Stimulated activated CD8-positive, alpha-beta memory T cell treated with anti-CD3 and anti-CD28 coated beads, Interleukin-12 subunit alpha, Interleukin-12 subunit beta, amount 100 ng/mL, for 1 hour (primary cell): ENCODE measurements around the gene TRIM45.
"Not testable (repeated sequence)": the region's sequence is repeated elsewhere in the genome, so short reads cannot be mapped to it uniquely, and the experiment has no call there.

Source experiments
- DNase-seq: peaks from one replicate; pipeline ENCODE4 v3.0.0-alpha.2; 2020; ENCODE audit warnings: low read depth

The TRIM45 gene

DNA sequence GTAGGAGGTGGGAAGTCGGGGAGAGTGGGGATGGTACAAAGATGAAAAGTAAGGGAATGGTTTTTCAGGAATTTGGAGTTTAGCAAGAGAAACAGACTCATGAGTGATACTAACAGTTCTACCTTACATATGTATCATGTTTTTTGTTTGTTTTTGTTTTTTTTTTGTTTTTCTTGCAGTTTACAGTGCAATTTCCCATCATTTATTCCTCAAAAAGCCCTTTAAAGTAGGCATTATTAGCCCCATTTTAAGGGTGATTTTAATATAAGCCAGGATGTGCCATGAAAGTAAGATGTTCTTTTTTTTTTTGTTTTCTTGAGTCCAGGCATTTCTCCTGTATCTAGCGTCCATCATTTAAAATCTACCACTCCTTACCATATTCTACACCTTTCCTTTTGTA is 13.8 kb upstream of the TRIM45 start:
- no peak for DNase-seq

DNA sequence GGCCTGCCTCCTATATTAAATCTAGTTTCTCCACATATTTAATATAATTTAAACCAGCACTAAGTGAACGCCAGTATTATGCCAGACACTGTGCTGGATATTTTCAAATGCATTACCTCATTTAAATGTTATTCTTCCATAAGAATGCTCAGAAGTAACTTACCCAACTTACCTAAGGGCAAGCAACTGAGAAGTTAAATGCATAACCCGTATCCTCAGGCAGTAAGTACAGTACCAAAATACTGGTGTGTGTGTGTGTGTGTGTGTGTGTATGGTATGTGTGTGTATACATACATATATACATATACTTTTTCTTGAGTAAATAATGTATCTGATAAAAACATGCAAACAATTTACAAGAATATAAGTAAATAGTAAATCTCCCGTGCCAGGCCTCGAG is 9.0 kb upstream of the TRIM45 start:
- DNase-seq, result no peak

DNA sequence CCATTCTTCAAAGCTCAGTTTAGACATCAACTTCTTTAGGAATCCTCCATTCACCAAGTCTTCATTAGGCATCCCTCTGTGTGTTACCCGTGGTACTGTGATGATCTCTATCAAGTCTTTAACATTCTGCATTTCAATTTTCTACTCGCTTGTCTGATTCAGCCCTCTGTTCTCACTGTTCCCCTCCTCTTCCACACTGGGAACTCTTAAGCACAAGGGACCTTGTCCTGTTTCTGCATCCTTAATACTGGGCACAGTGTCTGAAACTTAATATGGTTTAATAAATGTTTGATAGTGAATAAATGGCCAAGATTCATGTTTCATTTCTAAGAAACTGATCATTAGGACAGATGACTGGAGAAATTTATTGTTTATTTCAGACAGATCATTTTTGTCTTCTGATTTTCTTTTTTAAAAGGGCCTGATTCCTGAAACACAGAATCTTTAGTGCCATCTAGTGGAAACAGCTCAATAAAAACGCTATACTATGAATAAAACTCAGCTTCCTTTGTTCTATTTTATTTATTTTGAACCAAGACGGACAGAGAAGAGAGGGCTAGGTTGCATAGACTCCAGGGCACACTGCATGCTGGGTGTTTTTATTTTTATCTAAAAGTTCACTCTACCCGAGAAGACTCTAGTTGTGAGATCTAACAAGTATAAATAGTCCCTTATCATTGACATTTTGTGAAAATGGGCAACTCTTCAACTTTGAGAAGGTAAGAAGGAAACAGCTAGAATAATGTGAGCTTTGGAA is 7.0 kb upstream of the TRIM45 start:
- no peak for DNase-seq

DNA sequence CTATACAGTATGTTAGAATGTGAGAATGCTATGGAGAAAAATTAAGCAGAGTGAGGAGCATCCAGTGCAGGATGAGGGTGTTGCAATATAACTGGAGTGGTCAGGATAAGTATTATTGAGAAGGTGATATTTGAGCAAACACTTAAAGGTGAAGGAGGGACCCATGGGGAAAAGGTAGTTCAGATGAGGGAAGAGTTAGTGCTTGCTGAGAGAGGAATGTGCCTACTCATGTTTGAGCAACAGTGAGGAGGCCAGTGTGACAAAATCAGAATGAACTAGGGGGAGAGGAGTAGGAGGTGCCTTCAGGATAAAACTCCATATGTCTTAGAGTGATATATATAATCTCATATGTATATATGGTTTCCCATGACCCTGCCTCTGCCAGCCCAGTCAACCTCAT is 6.2 kb upstream of the TRIM45 start:
- no peak for DNase-seq

DNA sequence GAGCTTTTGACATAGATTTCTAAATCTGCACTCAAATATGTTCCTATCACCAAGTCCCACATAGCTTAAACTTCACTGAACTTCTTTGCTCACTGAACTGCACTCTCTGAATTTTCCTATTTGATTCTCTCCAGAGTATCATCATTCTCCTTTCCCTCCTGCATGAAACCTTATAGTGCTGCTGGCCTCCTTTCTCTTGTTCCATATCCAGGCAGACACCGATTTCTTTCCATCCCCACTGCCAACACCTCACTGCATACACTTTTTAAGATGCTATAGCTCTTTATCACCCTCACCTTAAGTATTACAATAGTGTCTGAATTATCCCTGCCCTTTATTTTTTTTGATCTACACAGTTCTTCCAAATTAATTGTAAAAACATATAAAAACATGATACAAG is 3.1 kb upstream of the TRIM45 start:
- DNase-seq, result no peak

DNA sequence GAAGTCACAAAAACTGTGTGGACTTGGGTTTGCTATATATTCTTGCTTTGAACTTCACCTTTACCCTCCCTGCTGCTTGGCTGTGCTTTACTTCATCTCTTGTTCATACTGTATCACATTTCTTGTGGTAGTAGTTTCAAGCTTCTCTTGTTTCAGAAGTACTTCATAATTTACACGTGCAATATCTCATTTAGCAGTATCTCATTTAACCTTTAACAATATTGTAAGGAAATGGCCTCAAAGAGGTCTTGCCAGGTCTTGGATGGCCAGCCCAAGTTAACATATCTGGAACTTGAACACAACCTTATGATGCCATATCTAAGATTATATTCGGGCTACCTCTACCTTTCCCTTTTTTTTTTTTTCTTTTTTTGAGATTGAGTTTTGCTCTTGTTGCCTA is 1.7 kb upstream of the TRIM45 start:
- DNase-seq, result no peak

DNA sequence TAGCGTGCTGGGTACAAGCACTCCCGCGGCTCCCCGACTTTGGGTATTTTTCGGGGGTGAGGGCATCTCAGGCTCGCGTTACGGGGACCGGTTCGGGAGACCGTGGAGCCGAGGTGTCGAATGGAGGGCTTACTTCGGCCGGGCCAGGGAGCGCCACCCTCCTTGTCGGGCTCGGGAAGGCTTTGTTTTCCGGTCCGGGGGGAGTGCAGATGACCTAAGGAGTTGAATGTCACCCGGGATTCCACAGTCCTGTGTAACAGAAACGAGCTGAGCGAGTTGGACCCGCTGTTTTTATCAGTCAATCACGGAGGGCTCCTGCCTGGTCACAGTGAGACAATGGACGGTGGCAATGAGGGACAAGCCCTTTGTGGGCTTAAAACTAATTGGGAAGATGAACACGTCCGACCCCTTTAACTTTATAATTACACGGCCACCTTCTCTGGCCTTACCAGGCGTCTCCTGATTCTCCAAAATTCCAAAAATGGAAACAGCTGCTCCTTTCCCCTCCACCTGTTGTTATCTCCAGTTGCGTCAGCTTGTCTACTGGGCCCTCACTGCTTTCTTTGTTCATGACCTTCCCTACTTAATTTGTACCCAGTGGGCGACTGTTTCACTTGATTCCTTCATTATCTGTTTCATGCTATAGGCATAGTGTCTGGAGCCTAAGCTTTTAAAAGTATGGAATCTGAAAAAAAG is 929 bp upstream of the TRIM45 start:
- no peak for DNase-seq

DNA sequence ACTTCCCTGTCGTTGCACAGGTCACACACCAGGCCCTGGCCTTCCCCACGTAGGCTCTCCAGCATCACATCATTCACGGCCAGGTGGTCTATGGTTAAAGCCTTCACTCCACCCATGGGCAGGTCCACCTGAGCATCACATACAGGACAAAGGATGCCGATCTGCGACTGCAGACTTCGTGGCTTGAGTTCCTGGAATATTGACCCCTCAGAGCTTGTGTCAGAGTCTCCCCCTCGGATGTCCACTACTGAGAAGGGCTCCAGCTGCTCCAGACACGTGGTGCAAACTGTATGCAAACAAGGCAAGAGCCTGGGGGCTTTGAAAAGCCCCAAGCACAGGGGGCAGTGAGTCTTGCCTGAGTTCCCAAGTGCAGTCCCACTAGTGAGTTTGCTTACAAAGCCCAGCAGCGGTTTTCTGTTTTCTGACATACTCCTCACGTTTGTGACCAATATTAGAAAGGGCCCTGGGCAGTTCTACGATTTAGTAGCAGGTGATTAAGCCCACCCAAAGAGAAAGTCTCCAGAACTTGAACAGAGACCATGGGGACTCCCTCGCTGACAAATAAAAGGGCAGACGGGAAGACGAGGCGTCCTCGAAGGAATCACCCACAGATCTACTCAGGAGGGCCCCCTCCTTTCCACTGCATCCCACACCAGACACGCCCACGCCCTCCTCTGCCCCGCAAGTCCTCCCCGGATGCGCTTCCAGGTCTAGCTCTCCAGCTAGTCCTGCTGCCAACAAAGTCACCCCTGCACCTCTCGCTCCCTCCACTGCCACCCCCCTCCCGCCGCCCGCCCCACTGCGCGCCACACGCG is 568 bp downstream of the TRIM45 start:
- no peak for DNase-seq

DNA sequence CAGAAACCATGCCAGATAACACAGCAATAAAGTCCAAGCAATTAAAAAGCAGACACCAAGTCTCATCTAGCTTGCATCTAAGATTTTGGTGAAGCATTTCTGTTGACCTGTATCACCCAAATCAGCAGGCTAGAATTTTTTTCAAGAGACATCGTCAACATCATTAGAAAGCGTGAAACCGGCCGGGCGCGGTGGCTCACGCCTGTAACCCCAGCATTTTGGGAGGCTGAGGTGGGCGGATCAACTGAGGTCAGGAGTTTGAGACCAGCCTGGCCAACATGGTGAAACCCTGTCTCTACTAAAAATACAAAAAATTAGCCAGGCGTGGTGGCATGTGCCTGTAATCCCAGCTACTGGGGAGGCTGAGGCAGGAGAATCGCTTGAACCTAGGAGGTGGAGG is 2.4 kb downstream of the TRIM45 start:
- not testable (repeated sequence) for DNase-seq

DNA sequence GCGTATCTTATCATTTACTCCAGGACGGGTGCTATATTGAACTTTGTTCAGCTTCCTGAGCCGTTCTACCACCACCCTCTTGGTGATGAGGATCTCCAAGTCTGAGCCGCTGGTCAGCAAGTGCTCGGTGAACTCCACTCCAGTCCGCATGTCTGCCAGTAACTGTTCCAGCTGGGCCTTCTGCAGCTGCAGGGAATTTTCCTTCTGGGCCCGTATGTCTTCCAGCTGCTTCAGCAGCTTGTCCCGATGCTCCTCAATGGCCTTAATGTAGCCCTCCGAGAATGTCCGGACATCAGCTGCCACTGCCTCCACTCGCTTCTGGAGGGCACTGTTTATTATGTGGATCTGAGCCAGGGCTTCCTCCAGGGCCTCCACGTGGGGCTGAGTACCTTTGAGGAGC is 3.4 kb downstream of the TRIM45 start:
- no peak for DNase-seq

DNA sequence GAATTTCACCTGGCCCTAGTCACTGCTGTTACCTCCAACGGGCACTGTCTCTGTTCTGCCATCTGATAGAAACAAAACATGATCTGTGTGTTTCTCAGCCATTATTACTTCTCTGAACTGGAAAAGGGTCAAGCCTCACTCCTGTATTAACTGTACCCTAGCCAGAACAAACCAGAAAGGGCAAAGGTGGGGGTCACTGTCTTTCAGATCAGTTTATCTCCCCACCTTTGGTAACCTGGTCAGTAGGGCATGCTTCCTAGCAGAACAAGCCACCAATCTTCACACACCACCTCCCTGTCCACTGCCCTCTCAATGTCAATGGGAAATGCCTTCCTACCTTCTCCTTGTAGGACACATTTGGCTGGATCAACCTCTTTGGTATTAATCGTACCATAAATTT is 3.9 kb downstream of the TRIM45 start:
- no peak for DNase-seq

DNA sequence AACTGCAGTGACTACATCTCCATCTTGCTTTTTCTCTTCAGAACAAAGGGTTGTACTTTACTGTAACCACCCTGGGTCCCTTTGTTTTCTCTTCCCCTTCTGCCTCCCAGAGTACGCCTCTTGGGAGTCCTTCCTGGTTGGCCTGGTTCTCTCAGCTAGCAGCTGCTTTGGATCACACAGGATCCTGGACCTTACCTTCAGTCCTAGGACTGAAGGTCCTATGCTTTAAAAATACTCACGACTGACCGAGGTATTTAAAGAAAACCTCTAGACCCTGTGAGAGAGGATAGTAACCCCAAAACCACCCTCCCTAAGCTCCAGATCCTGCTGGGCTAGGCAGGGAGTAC is 4.8 kb downstream of the TRIM45 start:
- DNase-seq, result no peak

DNA sequence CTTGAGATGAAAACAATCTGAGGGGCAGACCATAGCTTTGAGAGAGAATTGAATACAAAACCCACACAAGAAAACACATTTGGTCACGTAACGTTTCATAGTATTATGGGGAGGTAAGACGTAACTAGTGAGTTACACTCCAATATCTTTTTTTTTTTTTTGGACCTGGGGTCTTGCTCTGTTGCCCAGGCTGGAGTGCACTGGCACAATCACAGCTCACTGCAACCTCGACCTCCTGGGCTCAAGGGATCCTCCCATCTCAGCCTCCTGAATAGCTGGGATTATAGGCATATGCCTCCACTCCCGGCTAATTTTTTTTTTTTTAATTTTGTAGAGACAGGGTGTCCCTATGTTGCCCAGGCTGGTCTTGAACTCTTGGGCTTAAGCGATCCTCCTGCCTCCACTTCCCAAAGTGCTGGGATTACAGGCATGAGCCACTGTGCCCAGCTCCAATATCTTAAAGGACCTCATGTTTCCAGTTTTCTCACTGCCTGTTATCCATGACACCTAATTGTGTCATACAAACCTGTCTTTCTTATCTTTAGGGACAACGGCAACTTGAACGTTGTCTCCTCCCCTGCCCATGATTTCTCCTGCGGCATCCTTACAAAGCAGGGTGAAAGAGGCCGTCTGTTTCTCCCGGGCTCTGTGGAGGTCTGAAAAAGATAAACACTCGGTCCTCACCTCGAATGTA is 5.3 kb downstream of the TRIM45 start:
- DNase-seq, result no peak

DNA sequence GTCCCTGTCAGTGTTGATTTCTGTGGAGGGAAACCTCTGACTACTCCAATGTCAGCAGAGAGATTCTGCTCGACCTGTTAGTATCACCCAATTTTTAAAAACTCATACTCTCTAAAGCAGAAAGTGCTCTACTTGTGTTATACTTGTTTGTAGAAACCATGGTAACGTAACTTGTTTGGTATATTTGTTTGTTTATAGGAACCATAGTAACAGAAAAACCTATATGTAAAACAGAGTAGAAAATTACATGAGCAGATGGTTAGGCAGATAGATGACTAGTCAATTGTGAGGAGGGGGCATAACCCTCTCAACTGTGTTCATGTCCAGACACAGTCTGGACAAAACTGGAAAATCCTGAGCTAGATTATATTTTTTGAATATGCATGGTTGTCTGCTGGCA is 6.7 kb downstream of the TRIM45 start:
- no peak for DNase-seq

DNA sequence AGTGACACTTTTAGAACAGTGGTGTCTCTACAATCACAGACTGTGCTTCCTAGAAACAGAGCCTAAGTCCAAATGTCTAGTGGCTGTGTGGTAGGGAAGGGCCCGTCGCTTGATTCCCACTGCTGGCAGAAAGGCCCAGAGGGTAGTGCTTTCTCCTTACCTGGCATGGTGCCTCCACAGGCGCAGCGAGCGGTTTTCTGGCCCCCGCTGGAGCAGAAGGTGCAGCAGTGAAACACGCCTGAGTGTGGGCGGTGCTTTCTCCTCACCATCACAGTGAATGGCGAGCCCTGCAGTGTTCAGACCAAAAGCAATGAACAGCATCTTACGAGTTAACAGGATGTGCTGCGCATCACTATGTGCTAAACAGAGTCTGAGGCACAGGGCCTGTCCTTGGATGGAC is 8.3 kb downstream of the TRIM45 start:
- no peak for DNase-seq

DNA sequence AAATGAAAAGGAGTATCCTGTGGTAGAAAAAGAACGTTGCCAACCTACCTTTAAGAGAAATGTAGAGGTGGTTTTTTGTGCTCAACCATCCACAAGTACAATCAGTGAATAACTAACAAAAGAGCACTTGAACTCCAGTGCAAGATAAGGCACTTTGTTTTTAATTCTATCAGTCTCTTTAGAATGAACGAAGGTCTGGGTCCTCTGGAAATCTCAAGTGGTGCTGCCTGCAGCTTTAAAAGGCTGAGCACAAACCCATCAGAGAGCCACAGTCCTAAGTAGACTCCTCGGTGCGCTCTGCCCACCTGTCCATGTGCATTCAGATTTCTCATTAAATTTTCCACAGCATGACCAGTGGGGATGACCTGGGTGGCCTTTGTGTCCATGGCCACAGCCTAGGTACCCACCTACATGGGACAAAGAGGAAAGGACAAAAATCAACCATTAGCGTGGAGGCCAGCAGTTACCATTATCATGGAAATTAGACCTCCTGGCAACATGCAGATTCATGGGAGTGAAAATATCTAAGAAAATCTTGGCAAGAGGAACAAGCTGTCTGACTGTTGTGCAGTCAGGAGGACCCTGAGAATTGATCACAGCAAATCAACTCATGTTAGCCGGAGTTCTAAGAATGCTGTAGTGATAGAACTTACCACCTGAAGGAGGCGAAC is 9.4 kb downstream of the TRIM45 start:
- DNase-seq, result no peak

DNA sequence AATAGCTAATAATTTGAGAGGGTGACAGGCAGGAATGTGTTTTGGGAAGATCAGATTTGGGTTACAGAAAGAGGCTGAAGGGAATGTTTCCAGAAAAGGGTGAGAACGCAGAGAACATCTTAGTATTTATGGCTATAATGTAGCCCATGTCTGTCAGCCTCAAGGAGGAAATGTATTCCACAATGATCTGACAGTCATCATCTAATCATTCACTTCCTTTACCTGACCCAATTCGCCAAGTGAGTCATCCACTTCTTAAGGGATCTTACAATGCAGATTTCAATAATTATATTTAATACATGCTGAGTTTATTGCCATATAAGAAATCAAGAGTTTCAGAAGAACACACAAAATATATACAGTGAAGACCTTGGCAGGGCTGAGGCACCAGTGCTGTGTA is 10.8 kb downstream of the TRIM45 start:
- no peak for DNase-seq

DNA sequence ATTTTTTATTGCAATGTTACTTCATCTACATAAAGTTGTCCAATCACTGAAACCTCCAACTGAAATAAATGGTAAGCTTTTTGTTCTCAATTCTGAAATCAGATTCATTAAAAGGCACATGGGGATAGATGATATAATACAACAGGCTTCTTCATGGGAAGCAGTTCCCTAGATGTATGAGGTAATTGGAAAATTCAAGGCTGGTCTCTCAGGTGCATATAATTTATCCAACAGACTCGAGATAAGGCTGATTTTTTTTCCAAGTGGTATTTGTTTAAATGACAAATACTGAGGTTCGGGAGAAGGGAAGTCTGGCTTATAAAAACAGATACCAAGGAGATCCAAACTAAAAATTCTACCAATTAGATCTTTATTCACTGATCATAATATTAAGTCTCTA is 14.2 kb downstream of the TRIM45 start:
- no peak for DNase-seq

DNA sequence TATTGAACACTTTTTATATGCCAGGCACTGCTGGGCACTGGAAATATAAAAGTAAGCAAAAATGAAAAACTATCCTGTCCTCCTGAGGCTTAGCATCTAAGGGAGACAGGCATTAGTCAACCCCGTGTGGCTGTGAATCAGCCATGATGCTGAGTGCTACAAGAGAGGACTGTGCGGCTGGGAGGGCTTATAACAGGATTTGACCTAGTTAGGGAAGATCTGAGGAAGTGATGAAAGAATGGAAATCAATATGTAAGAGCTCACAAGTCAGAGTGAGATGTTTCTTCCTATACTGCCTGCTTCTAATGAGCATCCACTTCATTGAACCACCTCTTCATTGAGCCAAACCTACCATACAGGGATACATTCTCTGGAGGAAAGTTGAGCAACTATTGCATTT is 15.1 kb downstream of the TRIM45 start:
- no peak for DNase-seq

DNA sequence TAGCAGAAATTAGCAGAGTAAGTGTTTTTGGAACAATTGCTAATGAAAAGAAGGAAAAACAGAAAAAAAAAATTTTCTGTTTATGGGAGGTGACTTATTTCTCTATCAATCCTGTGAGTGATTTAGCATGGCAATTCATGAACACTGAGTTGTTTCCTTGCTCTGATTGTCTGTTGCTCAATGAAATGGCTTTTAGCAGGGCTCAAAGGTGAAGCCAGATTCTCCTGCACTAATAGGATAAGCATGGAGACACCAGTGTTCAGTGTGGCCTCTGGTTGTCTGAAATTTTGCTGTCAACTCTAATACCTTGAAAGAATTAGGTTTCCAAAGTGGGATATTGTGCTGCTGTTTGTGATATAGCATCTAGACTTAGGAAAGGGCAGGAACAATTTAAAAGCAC is 15.8 kb downstream of the TRIM45 start:
- no peak for DNase-seq

DNA sequence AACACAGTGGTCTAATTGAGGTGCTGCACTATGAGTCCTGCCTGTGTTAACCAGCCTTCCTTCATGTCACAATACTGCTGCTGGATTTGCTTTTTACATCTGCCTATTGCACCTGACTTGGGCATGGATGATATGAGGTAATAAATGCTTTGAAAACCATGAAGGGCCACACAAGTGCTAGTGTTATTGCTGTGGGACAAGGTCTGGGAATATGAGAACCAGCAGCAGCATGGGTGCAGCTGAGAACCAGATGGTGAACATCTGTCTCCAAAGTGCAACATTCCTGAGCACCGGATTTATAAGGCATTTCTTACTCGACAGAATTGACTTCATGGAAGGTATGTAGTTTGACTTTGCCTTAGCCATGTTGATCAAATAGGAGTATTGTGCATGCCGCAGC is 16.6 kb downstream of the TRIM45 start:
- DNase-seq, result no peak

DNA sequence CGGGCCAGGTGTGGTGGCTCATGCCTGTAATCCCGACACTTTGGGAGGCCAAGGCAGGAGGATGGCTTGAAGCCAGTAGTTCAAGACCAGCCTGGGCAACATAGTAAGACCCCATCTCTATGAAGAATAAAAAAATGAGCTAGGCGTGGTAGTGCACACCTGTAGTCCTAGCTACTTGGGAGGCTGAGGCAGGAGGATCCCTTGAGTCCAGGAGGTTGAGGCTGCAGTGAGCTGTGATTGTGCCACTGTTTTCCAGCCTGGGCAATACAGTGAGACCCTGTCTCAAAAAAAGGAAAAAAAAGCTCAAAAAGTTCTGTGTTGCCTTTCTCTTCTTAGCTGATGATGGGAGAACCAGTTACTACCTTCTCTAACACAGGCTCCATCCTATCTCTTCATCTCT is 19.7 kb downstream of the TRIM45 start:
- not testable (repeated sequence) for DNase-seq
